ENCODE results near the gene PPT2.

DNA sequence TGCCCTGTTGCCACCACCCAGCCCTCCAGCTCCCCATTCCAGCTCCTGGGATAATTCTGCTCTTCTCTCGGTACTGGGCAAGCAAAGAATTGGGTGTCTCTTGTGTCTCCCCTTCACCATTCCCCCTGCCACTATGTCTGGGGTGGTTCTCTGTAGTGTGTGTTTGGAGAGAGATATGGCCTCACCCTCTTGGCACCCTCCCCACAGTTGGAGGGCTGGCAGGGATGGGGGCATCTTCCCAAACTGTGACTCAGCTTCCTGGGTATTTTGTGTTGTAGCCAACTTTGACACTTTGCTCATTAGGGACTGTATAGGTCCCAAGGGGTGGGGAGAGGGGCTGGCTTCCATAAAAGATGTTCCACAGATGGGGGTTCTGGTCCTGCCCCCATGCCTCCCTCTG, 46.5 kb upstream of the PPT2 start:
- TF ChIP-seq, protein P1, sequence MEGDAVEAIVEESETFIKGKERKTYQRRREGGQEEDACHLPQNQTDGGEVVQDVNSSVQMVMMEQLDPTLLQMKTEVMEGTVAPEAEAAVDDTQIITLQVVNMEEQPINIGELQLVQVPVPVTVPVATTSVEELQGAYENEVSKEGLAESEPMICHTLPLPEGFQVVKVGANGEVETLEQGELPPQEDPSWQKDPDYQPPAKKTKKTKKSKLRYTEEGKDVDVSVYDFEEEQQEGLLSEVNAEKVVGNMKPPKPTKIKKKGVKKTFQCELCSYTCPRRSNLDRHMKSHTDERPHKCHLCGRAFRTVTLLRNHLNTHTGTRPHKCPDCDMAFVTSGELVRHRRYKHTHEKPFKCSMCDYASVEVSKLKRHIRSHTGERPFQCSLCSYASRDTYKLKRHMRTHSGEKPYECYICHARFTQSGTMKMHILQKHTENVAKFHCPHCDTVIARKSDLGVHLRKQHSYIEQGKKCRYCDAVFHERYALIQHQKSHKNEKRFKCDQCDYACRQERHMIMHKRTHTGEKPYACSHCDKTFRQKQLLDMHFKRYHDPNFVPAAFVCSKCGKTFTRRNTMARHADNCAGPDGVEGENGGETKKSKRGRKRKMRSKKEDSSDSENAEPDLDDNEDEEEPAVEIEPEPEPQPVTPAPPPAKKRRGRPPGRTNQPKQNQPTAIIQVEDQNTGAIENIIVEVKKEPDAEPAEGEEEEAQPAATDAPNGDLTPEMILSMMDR (IDR thresholded peaks at IDR 0.05), result no peak
- TF ChIP-seq, protein P2, sequence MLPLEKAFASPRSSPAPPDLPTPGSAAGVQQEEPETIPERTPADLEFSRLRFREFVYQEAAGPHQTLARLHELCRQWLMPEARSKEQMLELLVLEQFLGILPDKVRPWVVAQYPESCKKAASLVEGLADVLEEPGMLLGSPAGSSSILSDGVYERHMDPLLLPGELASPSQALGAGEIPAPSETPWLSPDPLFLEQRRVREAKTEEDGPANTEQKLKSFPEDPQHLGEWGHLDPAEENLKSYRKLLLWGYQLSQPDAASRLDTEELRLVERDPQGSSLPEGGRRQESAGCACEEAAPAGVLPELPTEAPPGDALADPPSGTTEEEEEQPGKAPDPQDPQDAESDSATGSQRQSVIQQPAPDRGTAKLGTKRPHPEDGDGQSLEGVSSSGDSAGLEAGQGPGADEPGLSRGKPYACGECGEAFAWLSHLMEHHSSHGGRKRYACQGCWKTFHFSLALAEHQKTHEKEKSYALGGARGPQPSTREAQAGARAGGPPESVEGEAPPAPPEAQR (CRISPR knock-in tag; IDR thresholded peaks at IDR 0.05), result no peak
- TF ChIP-seq, protein P3, sequence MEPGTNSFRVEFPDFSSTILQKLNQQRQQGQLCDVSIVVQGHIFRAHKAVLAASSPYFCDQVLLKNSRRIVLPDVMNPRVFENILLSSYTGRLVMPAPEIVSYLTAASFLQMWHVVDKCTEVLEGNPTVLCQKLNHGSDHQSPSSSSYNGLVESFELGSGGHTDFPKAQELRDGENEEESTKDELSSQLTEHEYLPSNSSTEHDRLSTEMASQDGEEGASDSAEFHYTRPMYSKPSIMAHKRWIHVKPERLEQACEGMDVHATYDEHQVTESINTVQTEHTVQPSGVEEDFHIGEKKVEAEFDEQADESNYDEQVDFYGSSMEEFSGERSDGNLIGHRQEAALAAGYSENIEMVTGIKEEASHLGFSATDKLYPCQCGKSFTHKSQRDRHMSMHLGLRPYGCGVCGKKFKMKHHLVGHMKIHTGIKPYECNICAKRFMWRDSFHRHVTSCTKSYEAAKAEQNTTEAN (CRISPR knock-in tag; IDR thresholded peaks at IDR 0.05), result no peak
- TF ChIP-seq TEAD4 (CRISPR knock-in tag; IDR thresholded peaks at IDR 0.05) (no peak), JUN (CRISPR knock-in tag; IDR thresholded peaks at IDR 0.05) (no peak), ATF3 (CRISPR knock-in tag; conservative IDR thresholded peaks at IDR 0.05) (no peak), MAX (CRISPR knock-in tag; IDR thresholded peaks at IDR 0.05) (no peak), NFE2L1 (CRISPR knock-in tag; IDR thresholded peaks at IDR 0.05) (no peak)
- TF ChIP-seq, protein P4, sequence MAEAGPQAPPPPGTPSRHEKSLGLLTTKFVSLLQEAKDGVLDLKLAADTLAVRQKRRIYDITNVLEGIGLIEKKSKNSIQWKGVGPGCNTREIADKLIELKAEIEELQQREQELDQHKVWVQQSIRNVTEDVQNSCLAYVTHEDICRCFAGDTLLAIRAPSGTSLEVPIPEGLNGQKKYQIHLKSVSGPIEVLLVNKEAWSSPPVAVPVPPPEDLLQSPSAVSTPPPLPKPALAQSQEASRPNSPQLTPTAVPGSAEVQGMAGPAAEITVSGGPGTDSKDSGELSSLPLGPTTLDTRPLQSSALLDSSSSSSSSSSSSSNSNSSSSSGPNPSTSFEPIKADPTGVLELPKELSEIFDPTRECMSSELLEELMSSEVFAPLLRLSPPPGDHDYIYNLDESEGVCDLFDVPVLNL (CRISPR knock-in tag; IDR thresholded peaks at IDR 0.05; ENCODE audit: borderline replicate concordance, low read depth), result no peak

Data from WTC11 (cell line).